Limb (tissue), 2 donors: Measurements from ENCODE around the gene FAM234A.

ENCODE experiments used
- DNase-seq, 2 donors: peaks; one replicate each; pipeline ENCODE4 v3.0.0-alpha.2; 2016; ENCODE audit errors: extremely low spot score in 2 of 2

FAM234A gene

GRCh38 chr16:281660-282255 lies 47.1 kb downstream of the FAM234A start:
- DNase-seq = no peak

- DNase-seq = no peak
Measured at GRCh38 chr16:282491-282890, 47.9 kb downstream of the FAM234A start.

DNA sequence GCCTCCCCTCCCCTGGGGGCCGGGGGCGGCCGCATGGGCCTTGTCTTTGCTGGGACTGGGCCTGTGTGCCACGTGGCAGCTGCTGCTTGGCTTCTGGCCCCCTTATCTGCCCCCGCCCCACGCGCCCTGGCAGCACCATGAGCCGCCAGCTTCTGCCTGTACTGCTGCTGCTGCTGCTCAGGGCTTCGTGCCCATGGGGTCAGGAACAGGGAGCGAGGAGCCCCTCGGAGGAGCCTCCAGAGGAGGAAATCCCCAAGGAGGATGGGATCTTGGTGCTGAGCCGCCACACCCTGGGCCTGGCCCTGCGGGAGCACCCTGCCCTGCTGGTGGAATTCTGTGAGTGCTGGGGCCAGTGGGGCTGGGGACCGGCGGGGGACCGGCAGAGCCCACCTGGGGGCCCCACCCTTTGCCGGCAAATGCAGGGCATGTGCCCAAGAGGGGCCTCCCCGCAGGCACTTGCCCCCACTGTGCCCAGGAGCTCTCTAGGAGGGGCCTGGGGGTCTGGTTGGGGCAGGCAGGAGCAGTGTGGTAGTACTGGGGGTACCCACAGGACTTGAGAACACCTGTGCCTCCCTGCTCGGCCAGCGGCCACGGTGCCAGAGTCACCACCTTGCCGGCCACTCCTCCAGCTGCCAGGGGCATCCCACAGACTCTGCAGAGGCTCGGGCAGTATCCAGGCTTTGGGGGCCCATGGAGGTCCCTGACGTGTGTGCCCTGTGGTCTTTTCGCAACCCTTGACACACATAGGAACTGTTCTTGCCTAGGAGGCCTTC lies 48.6 kb downstream of the FAM234A start, which contains the start of gene PDIA2:
PDIA2 (plus strand) TSS at position 132 of the 773 bp plus-strand sequence; CDS start at position 138, 6 bp downstream.
- no peak for DNase-seq

- DNase-seq = no peak
Measured at GRCh38 chr16:284204-285120, 49.8 kb downstream of the FAM234A start.

DNA sequence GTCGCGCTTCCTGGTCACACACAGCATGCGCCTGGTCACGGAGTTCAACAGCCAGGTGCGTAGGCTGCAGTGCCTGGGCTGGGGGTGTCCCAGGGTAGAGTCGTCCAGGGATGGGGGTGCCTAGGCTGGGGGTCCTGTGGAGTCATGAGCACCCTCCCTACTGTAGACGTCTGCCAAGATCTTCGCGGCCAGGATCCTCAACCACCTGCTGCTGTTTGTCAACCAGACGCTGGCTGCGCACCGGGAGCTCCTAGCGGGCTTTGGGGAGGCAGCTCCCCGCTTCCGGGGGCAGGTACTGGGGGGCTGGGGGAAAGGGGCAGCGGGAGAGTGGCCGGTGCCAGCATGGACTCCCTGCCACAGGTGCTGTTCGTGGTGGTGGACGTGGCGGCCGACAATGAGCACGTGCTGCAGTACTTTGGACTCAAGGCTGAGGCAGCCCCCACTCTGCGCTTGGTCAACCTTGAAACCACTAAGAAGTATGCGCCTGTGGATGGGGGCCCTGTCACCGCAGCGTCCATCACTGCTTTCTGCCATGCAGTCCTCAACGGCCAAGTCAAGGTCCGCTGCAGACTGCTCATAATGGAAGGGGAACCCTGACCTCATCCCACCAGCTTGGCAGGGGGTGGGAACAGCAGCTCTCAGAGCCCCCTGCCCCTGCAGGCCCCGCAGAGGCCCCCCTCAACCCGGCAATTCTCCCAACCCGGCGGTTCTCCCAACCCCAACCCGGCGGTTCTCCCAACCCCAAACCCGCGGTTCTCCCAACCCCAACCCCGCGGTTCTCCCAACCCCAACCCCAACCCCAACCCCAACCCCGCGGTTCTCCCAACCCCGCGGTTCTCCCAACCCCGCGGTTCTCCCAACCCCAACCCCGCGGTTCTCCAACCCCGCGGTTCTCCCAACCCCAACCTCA lies 50.8 kb downstream of the FAM234A start:
- DNase-seq = no peak

DNA sequence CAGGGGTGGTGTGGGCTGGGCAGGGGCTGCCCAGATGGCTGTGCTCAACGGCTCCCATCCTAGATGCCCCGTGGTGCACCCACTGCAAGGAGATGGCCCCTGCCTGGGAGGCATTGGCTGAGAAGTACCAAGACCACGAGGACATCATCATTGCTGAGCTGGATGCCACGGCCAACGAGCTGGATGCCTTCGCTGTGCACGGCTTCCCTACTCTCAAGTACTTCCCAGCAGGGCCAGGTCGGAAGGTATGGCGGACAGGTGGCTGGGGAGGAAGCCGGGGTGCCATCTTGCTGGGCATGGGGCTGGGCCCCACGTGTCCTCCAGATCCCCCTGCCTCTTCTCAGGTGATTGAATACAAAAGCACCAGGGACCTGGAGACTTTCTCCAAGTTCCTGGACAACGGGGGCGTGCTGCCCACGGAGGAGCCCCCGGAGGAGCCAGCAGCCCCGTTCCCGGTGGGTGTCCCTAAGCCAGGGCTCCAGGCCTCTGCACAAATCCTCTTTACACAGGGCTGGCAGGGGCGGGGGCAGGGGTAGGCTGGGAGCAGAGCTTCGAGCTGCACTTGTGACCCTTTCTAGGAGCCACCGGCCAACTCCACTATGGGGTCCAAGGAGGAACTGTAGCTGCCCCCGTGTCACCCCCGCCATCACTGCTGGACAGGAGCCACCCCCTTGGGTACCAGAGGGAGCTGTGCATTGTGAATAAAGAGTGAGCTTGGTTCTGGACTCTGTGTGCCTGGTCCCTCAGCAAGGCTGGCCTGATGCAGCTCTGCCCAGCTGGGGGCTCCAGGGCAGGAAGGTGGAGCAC lies 52.1 kb downstream of the FAM234A start:
- DNase-seq = no peak

GRCh38 chr16:287298-287811 lies 52.7 kb downstream of the FAM234A start:
- no peak for DNase-seq

DNA sequence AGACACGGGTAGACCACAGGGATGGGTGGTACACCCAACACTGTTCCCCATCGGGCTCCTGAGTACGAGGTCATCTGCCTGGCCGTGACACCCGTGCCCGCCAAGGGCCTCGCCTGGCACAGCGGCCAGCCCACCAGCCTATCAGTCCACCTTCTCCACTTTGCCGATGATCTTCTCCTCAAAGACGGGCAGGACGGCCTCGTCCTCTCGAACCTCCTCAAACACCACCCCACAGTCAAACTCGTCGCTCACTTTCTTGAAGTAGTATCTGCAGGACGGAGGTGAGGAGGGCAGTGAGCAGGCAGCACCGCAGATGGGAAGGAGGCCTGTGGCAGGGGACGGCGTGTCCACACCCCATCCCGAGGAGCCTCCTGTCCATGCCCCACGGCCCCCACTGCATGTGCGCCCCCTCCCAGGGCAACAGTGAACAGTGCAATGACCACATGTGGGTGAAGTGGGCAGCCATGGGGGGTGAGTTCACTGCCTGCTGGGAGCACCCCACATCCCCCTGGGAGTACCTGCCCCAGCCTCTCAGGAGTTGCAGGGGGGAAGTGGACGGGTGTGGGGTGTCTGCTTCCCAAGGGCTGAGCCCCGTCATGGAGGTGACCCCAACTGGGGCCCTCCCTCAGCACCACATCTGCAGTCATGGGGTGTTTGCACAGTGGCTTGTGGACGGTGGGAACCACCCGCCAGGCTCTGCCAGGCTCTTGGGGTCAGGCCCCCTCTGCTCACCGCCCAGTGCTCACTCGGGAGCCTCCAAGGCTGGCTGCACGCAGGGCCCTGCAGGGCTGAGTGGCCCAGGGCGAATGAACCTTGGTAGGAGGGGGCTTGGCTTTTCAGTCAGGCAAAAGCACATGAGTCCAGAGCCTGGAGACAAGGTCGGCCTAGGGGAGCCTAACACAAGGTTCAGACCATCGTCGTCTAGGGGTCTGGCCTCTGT lies 53.6 kb downstream of the FAM234A start:
- no peak for DNase-seq

DNA sequence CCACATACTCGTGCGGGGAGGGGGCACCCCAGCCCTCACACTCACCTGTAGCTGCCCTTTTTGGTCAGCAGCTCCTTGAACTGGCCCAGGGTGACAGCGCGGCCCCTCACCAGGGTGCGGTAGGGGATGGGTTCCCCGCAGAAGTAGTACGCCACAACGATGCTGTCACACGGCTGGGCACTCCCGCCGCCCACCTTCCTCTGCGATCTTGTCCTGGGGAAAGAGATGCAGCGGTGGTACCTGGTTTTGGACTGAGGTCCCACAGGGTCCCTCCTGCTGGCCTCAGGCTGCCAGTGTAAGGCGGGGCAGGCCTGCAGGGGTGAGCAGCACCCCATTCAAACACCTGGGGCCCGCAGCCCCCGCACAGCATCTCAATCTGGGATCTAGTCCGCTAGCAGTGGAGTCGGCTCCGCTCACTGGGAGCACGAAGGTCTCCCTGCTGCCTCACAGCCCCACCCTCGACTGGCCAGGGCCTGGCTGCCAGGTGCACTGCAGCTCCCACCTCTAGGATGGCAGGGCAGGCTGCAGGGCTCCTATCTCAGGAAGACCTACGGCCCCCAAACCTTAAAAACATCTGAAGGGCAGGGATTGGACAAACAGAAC lies 54.9 kb downstream of the FAM234A start:
- no peak for DNase-seq

DNA sequence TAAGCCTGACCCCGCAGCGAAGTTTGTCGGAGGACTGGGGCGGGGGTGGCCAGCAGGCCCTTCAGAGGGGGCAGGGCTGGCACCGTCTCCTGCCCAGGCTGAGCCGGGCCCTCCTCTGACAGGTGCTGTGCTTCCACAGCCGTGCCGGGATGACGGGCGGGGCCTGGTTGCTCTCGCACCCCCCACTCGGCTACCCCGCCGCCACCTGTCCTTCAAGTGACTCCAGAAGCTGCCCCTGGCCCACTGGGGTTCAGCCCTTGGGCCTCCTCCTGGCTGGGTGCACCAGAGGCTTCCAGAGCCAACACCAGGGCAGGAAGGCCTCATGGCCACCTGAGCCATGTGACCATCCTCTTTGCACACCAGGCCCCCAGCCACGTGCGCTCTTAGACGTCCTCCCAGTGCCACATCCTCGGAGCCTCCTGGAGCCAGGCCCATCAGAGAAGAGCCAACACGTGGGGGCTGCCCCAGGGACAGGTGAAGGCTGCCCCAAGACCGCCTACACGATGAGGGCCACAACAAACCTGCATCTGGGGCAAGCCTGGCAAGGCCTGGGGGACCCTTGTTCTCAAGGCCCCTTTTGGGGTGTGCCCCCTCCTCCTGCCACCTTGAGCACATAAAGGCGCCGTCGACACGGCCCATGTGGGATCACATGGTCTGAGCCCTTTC lies 55.5 kb downstream of the FAM234A start:
- no peak for DNase-seq

DNA sequence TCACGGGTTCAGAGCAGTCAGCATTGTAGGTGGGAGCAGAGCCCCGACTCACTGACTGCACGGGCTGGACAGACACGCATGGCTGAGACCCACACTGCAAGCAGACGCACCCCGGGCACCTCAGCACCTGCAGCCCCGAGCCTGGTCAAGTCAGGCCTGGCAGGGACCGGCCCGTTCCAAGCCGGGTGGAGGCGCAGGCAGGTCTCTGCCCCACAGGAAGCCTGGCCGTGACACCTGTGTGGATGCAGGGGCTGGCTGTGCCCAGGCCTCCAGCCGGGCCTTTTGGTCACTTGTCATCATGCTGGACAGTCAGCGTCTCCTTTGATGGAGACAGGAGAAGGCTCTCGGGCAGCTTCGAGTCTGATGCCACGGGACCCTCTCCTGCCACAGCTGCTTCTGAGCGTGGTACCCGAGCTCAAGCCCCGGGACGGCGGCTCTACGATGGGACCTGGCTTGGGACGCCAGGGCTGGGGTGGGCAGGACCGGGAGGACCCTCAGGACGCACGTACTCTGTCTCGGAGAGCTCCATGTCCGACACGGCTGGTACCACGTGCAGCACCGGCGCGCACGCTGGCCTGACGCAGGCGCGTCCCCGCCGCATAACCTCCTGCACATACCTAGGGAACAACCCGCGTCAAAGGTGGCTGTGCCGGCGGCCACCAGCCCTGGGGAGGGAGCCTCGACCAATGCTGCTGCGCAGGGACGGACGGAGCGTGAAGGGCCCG lies 56.2 kb downstream of the FAM234A start:
- no peak for DNase-seq

DNA sequence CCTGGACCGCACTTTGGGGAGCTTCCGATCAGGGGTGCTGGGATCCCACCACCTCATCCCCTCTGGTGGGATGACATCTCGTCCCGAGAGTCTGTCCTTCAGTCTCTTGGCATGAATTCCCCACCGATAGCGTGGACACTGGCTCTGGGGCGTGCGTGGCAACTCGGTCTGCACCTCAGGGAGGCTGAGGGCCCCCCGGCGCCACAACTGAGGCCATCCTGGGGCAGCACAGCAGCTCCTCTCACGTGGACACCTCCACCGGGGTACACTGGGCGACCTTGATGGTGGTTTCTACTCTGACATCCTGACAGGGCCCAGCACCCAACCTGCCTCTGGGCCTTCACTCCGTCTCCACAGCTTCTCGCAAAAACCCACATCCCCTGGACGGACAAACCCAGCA lies 56.9 kb downstream of the FAM234A start:
- DNase-seq = no peak

DNA sequence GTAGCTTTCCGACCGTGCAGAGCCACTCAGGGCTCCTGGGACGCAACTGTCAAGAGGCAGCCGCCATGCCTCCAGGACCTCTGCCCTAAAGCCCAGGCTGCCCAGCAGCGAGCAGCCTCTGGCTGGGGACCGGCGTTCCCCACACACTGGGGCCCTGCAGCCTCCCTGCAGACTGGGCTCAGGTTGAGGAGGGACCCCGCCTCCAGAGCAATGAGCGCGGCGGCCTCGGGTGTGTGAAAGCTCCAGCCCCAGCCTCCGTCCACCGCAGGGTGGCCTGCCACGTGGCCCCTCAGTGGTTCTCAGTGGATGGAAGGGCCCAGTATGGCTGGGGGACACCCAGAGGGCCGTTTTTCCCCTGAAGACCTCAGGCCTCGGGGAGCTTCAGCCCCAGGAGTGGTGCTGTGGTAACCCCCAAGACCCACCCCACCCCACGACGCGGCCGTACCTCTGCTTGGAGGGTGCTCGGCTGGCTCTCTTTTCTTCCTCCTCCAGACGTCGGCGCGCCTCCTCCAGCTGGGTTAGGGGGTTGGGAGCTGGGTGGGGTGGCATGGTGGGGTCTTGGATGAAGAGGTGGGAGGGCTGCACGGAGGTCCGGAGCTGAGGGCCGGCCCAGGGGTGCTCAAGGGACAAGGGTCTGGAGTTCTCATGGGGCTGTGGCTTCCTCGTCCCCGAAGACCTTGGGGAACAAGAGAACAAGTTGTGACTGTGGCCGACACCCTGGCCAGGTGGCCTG lies 58.6 kb downstream of the FAM234A start:
- DNase-seq = no peak

- no peak for DNase-seq
Measured at GRCh38 chr16:296276-296675, 61.7 kb downstream of the FAM234A start.

DNA sequence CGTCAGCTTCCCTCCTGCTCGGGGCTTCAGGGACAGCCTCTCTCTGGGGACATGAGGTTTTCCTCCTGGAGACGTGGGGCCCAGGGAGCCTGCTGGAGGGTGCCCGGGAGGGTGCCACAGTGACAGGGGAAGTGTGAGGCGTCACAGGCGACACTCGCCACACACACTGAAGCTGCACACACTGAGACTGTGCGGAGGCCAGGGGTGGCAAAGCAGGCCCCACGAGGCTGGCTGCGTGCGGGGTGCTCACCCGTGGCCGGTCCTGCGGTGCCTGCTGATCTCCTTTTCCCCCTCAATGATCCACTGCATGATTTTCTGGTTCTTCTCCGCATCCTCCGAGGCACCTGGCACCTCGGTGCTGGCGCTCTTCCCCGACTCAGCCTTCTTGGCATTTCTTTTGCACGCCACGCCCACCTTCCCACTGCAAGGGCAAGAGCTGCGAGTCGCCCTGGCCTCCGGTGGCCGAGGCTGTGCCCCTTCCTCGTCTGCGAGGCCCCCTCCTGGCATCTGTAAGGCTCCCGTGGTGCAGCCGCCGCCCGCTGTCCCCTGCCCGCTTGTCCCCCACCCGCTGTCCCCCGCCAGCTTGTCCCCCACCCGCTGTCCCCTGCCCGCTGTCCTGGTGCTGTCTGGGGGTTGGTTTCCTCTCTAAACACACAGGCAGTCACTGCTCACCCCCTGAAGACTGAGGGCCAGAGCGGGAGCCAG lies 62.3 kb downstream of the FAM234A start:
- DNase-seq = no peak

- no peak for DNase-seq
Measured at GRCh38 chr16:297832-298231, 63.2 kb downstream of the FAM234A start.
